GM12875 (cell line): Measurements from ENCODE around the gene ZFAND4.
A peak's percentile ranks its signal among the peaks of the same experiment; 100 is the strongest.
"Not testable (repeated sequence)": the region's sequence is repeated elsewhere in the genome, so short reads cannot be mapped to it uniquely, and the experiment has no call there.

ENCODE experiments used
- H3K4me3 ChIP-seq: one replicate; pipeline ENCODE4 v1.5.1; 2011; ENCODE audit warnings: low read depth, low read length, control low read depth
- TF ChIP-seq, protein P1 (sequence below): IDR thresholded peaks from 2 replicates; pipeline ENCODE4 v1.5.1; 2011; ENCODE audit warnings: low read depth, mild to moderate bottlenecking, control low read depth, inconsistent platforms, low read length, moderate library complexity, borderline replicate concordance; ENCODE audit not compliant: insufficient read depth

The ZFAND4 gene

DNA sequence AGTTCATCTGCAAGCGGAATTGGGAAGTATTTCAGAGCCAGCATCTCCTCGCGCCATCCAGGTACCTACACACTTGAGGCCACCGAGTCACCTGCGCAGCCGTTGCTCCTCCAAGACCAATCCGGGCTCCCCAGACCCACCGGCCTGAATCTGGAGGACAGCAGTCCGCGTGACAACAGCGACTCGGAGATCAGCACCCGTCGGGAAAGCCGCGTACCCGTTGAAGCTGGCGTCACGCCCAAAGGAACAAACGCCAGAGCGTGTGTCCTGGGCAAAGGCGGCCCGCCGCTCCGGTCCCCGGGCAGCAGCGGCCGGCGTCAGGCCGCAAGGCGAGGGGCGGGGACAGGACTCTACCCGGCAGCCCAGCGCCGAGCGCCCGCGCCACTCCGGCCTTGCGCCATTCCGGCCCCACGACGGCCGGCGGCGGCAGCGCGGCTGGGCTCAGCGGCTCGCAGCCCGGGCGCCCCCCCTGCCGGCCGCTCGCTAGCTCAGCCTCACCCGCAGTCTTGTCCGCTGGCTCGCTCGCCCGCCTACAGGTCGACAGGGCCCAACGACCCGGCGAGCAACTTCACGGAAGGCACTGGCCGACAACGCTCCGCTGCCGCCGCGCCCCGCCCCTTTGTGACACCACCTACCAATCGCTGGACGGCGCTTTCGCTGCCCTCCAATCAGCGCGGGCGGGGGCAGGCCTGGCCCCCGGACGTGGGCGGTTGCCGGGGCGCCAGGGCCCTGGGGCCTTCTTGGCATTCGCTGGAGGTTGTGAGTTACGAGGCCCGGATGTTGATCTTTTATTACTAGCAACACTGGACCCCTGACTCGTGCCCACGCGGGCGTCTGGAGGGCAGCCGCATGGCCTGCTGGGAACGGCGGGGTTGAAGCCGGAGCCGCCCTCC is at the start of gene ZFAND4:
Gene ZFAND4 (minus strand): TSS at position 592 of the 893 bp plus-strand sequence. CDS start 9,047 bp downstream, outside the sequence.
- H3K4me3 ChIP-seq = peak within 1 kb of the TSS; percentile 86
- TF ChIP-seq, protein P1, sequence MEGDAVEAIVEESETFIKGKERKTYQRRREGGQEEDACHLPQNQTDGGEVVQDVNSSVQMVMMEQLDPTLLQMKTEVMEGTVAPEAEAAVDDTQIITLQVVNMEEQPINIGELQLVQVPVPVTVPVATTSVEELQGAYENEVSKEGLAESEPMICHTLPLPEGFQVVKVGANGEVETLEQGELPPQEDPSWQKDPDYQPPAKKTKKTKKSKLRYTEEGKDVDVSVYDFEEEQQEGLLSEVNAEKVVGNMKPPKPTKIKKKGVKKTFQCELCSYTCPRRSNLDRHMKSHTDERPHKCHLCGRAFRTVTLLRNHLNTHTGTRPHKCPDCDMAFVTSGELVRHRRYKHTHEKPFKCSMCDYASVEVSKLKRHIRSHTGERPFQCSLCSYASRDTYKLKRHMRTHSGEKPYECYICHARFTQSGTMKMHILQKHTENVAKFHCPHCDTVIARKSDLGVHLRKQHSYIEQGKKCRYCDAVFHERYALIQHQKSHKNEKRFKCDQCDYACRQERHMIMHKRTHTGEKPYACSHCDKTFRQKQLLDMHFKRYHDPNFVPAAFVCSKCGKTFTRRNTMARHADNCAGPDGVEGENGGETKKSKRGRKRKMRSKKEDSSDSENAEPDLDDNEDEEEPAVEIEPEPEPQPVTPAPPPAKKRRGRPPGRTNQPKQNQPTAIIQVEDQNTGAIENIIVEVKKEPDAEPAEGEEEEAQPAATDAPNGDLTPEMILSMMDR = peak; percentile 75

DNA sequence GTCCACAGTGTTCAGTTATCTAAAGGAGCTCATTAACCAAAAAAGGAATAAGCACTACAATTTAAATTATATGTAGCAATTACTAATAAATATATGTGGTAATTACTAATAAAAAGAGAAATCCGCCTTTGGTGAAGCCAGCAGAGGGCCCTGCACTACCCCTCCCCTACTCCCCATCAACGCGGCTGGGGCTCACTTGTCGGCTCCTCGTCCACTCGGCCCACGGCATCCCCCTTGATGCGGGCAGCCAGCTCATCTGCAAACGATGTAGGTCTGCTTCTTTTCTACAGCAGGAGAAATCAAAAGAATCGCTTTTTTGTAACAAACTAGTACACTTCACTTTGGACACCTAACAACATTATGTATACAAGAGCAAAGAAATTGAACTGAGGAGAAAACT is 48.9 kb upstream of the ZFAND4 start:
- H3K4me3 ChIP-seq = not testable (repeated sequence)

DNA sequence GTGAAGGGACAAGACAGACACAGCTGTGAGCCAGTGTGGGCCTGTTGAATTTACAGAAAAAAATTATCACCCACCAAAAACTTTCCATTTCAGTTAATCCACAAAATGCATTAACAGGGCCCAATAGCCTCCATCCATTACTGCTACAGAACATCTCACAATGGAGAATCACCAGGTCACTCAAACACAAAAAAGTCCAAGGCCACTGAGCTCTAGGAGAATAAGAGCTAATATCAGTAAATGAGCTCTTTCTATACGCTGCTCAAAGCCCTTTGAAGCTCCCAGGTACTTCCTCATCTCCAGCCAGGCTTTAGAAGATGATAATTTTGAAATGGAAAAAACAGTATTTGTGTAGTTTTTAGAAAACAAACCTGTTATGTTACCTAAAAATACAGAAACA is 45.1 kb upstream of the ZFAND4 start:
- H3K4me3 ChIP-seq = not testable (repeated sequence)

DNA sequence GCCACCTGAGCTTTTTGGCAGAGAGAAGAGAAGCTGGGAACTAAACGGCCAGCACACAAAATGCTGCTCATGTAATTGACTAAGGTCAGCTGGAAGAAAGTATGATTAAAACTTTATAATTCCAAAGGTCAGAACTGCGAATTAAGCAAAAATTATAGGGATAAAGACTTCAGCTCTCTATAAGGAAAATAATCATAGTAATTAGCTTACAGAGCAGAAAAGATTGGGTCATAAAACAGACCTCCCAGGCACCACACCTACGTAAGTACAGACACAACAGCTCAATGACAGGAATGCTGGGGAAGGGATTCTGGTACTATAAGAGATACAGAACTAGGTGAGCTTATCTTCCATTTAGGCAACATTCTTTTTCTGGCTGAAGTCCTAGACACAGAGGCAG is 44.5 kb upstream of the ZFAND4 start:
- H3K4me3 ChIP-seq = not testable (repeated sequence)

DNA sequence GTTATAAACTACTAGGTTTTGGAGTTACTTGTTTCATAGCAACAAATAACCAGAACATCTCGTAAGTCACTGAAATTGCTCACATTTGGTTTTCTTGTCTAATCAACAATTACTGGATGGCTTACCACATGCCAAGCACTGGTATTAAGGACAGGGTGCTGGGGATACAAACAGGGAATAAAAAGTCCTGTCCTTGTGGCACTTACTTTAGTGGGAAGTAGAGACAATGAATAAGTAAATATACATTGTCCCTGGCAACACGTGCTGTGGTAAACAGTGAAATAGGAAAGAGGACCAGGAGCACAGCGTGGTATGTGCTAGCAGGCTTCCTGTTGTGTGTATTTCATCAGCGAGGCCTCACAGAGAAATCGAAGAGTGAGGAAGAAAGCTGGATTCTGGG is 38.7 kb upstream of the ZFAND4 start:
- H3K4me3 ChIP-seq = not testable (repeated sequence)

DNA sequence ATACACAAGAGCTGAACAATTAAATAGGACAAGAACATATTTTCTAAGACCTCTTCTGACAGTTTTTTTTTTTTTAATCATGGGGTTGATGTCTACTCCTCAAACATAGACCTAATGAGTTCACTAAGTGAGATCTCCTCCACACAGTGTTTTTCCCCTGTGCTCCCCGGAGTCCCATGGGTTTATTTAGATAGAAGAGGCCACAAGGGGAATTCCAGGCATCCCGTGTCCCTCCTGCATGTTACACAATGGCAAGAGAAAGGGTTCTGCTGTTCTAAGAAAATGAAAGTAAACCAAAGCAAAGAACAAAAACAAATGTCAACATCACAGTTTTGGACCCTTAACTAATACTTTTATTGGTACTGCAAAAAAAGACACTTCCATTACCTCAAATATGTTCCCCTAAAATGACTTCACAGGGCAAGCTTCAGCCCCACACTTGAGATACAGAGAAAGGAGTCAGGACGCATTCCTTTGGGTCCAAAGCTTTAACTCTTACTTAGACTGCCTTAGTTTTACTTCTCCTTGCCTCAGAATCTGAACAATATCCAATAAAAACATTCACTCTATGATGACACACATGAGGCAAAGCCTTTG is 37.7 kb upstream of the ZFAND4 start:
- not testable (repeated sequence) for H3K4me3 ChIP-seq

DNA sequence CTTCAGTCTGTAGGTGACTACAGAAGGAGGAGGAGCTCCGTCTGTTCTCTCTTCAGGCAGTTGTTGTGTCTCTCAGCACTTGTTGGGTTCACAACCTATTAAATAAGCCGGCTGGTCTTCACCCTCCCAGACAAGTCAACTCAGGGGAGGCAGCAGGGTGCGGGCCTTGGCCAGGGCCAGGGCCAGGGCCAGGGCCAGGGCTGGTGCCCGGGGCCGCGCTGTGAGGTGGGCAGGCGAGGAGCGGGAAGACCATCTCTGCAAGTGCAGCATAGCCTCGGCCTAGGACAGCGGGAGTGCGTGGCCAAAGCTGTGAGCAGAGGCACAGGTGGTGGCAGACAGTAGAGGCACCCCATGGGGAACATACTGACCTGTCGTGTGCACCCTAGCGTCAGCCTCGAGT is 5.9 kb upstream of the ZFAND4 start:
- H3K4me3 ChIP-seq = not testable (repeated sequence)

DNA sequence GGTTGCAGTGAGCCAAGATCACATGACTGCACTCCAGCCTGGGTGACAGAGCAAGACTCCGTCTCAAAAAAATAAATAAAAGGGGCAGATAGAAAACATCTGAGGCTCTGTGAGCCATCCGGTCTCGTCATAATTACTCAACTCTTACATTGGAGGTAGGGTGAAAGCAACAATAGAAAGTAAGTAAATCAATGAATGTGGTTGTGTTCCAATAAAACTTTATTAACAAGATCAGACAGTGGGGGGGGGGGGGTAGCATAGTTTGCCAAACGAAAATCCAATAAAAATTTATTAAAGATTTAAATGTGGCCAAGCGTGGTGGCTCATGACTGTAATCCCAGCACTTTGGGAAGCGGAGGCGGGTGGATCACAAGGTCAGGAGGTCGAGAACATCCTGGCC is 2.8 kb upstream of the ZFAND4 start:
- TF ChIP-seq, protein P1 = no peak

DNA sequence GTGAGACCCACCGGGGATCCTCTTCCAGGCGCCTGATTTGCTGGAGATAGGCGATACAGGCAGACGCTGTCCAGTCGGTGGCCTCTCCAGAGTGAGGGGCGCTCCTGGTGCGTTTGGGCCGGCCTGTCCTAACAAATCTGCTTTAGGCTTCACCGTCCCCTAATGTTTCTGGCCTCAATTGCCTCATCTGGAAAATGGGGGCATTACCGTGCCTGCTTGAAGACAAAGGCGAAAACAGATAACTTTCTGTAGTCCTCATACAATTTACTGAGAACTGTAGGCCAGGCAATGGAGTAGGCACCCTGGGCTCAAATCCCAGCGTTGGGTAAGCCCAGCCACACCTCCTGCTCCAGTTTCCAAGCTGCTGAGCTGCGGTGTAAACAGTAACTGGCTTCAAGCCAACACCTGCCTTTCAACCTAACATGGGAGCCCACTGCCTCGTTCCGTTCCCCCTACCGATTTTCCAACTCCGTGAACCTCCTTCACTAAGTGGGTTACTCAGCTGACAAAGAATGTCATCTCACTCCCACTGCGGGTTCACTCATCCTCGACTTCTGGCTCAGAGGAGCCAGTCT is 589 bp upstream of the ZFAND4 start:
- TF ChIP-seq, protein P1 = no peak
- peak overlapping the region; percentile 52 for H3K4me3 ChIP-seq

More for the DNA sequence above, 2.8 kb upstream of the ZFAND4 start:
- no peak overlapping the region for H3K4me3 ChIP-seq

DNA sequence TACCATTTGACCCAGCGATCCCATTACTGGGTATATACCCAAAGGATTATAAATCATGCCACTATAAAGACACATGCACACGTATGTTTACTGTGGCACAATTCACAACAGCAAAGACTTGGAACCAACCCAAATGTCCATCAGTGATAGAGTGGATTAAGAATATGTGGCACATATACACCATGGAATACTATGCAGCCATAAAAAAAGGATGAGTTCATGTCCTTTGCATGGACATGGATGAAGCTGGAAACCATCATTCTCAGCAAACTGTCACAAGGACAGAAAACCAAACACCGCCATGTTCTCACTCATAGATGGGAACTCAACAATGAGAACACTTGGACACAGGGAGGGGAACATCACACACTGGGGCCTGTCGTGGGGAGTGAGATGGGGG is 1.3 kb downstream of the ZFAND4 start:
- H3K4me3 ChIP-seq = not testable (repeated sequence)

DNA sequence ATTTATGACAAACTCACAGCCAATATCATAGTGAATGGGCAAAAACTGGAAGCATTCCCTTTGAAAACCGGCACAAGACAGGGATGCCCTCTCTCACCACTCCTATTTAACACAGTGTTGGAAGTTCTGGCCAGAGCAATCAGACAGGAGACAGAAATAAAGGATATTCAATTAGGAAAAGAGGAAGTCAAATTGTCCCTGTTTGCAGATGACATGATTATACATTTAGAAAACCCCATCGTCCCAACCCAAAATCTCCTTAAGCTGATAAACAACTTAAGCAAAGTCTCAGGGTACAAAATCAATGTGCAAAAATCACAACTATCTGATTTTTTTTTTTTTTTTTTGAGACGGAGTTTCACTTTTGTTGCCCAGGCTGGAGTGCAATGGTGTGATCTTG is 2.7 kb downstream of the ZFAND4 start:
- H3K4me3 ChIP-seq = not testable (repeated sequence)
